GM21723 (cell line): ENCODE measurements around the gene MYH9.

ENCODE experiments used
- ATAC-seq: cut with Tn5 transposase; IDR thresholded peaks from one replicate; pipeline ENCODE4 v1.9.1; 2021; ENCODE audit warnings: mild to moderate bottlenecking, moderate library complexity; ENCODE audit not compliant: unreplicated experiment

Gene MYH9

GRCh38 chr22:36351921-36352802 lies 35.6 kb downstream of the MYH9 start:
- ATAC-seq, result no peak

- no peak for ATAC-seq
Observed at GRCh38 chr22:36350751-36351594, 36.8 kb downstream of the MYH9 start.

GRCh38 chr22:36349726-36350125 lies 38.0 kb downstream of the MYH9 start:
- ATAC-seq, result no peak

- ATAC-seq, result no peak
Observed at GRCh38 chr22:36348760-36349159, 39.0 kb downstream of the MYH9 start.

GRCh38 chr22:36347094-36347493 lies 40.7 kb downstream of the MYH9 start:
- no peak for ATAC-seq

- no peak for ATAC-seq
Observed at GRCh38 chr22:36344106-36344827, 43.5 kb downstream of the MYH9 start.

- ATAC-seq, result no peak
Observed at GRCh38 chr22:36343720-36344105, 44.1 kb downstream of the MYH9 start.

- ATAC-seq, result no peak
Observed at GRCh38 chr22:36343070-36343719, 44.6 kb downstream of the MYH9 start.

- ATAC-seq, result no peak
Observed at GRCh38 chr22:36341640-36342041, 46.1 kb downstream of the MYH9 start.

- no peak for ATAC-seq
Observed at GRCh38 chr22:36340621-36341020, 47.1 kb downstream of the MYH9 start.

- ATAC-seq, result no peak
Observed at GRCh38 chr22:36339171-36340065, 48.3 kb downstream of the MYH9 start.

GRCh38 chr22:36337365-36338130 lies 50.2 kb downstream of the MYH9 start:
- no peak for ATAC-seq

GRCh38 chr22:36336246-36337182 lies 51.3 kb downstream of the MYH9 start:
- no peak for ATAC-seq

GRCh38 chr22:36335621-36336020 lies 52.1 kb downstream of the MYH9 start:
- no peak for ATAC-seq

- ATAC-seq, result no peak
Observed at GRCh38 chr22:36334821-36335603, 52.8 kb downstream of the MYH9 start.

GRCh38 chr22:36334081-36334820 lies 53.5 kb downstream of the MYH9 start:
- no peak for ATAC-seq
